HepG2 (cell line): ENCODE data around the gene LRRC8E. TPM values are rescaled to one million over a fixed set of nuclear protein-coding genes. Genes with fewer than 3 reads are reported as not detected.

Experiments used
- CBX1 ChIP-seq: IDR thresholded peaks from one replicate; pipeline ENCODE4 v1.6.1; 2016; ENCODE audit warnings: antibody characterized with exemption, low read depth
- MTF2 ChIP-seq: sonication (generic); formaldehyde crosslinking; IDR thresholded peaks from 2 replicates; pipeline ENCODE4 v1.5.0; 2020; ENCODE audit warnings: missing genetic modification reagents, borderline replicate concordance
- ZNF563 ChIP-seq: sonication (generic); formaldehyde crosslinking; IDR thresholded peaks from 2 replicates; pipeline ENCODE4 v1.8.0; 2022; ENCODE audit warnings: mild to moderate bottlenecking, moderate library complexity, missing genetic modification reagents
- ZNF777 ChIP-seq: sonication (generic); formaldehyde crosslinking; IDR thresholded peaks from 2 replicates; pipeline ENCODE4 v1.4.0; 2020; ENCODE audit warnings: missing genetic modification reagents
- ZSCAN25 ChIP-seq: sonication (generic); formaldehyde crosslinking; IDR thresholded peaks from 2 replicates; pipeline ENCODE4 v1.8.0; 2022; ENCODE audit warnings: mild to moderate bottlenecking, missing genetic modification reagents
- polyA plus RNA-seq, 8 experiments: library from polyadenylated mRNA; depleted of rRNA in 3 of 8; stranded (reverse) in 7 of 8; unstranded in 1 of 8; fragments of >200 nt; fragmentation: Illumina TruSeq in 4 of 8; extraction: Trizol in 4 of 8; gene quantifications; 2 replicates each; pipeline versions ENCODE4 v1.2.1 to v1.2.3, GENCODE V29; 2011 to 2016; ENCODE audit warnings: low read depth in 4 of 8, missing spikeins in 1 of 8, mixed read lengths in 1 of 8; ENCODE audit not compliant: insufficient read depth in 1 of 8
- total RNA-seq, 5 experiments: library from RNA; depleted of rRNA; stranded (reverse); fragments of >200 nt; fragmentation: Illumina TruSeq; extraction: Trizol; gene quantifications; 2 replicates each; pipeline ENCODE4 v1.2.3, GENCODE V29; 2016; ENCODE audit warnings: low read depth in 1 of 5
- TF ChIP-seq, protein P1 (sequence below), 2 experiments: fragments of 450-650 bp in 1 of 2; sonication (generic) in 1 of 2; formaldehyde crosslinking in 1 of 2; IDR thresholded peaks; 2 replicates each; pipeline versions ENCODE4 v1.6.1 to v1.8.0; 2016 to 2022; ENCODE audit warnings: antibody characterized with exemption in 1 of 2, mild to moderate bottlenecking in 1 of 2, missing genetic modification reagents in 1 of 2
- TF ChIP-seq, protein P2 (sequence below), 2 experiments: sonication (generic) in 1 of 2; formaldehyde crosslinking in 1 of 2; IDR thresholded peaks; 2 replicates each; pipeline versions ENCODE4 v1.4.0 to v1.6.1; 2016 to 2020; ENCODE audit warnings: borderline replicate concordance in 1 of 2, low read depth in 1 of 2, mild to moderate bottlenecking in 1 of 2, missing genetic modification reagents in 1 of 2
- TF ChIP-seq, protein P3 (sequence below): sonication (generic); formaldehyde crosslinking; IDR thresholded peaks from 2 replicates; pipeline ENCODE4 v1.4.0; 2020; ENCODE audit warnings: mild to moderate bottlenecking, missing genetic modification reagents, borderline replicate concordance

Gene LRRC8E
- total and polyA plus RNA-seq, 2 of the 13 experiments (the other 11 are each of a cell fraction or from before 2014, with no cell fraction given) = 8.0 to 10.3 TPM

DNA sequence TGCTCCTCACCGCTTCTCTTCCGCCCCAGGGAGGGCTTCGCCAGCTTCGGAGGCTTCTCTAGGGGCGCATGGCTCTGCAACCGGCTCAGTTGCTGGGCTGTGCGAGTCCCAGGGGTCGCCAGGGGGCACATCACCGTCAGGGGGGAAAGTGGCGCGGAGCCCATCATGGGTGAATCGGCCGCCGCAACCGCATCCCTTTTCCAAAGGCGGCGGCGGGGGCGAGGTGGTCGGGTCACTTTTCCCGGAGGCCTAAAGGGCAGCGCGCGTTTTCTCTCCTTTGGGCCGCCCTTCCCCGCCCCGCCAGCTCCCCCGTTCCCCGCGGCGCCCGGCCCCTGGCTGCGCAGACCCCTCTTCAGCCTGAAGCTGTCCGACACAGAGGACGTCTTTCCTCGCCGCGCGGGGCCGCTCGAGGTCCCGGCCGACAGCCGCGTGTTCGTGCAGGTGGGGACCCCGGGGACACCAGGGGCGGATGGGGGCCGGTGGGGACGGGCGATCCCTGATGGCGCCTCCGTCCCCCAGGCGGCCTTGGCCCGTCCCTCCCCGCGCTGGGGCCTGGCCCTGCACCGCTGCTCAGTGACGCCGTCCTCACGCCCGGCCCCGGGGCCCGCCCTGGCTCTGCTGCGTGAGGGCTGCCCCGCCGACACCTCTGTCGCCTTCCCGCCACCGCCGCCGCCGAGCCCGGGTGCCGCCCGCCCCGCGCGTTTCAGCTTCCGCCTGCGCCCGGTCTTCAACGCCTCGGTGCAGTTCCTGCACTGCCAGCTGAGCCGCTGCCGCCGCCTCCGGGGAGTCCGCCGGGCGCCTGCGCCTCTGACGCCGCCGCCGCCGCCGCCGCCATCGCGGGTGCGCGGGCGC, 28.0 kb downstream of the LRRC8E start (continued):
- TF ChIP-seq, protein P1, sequence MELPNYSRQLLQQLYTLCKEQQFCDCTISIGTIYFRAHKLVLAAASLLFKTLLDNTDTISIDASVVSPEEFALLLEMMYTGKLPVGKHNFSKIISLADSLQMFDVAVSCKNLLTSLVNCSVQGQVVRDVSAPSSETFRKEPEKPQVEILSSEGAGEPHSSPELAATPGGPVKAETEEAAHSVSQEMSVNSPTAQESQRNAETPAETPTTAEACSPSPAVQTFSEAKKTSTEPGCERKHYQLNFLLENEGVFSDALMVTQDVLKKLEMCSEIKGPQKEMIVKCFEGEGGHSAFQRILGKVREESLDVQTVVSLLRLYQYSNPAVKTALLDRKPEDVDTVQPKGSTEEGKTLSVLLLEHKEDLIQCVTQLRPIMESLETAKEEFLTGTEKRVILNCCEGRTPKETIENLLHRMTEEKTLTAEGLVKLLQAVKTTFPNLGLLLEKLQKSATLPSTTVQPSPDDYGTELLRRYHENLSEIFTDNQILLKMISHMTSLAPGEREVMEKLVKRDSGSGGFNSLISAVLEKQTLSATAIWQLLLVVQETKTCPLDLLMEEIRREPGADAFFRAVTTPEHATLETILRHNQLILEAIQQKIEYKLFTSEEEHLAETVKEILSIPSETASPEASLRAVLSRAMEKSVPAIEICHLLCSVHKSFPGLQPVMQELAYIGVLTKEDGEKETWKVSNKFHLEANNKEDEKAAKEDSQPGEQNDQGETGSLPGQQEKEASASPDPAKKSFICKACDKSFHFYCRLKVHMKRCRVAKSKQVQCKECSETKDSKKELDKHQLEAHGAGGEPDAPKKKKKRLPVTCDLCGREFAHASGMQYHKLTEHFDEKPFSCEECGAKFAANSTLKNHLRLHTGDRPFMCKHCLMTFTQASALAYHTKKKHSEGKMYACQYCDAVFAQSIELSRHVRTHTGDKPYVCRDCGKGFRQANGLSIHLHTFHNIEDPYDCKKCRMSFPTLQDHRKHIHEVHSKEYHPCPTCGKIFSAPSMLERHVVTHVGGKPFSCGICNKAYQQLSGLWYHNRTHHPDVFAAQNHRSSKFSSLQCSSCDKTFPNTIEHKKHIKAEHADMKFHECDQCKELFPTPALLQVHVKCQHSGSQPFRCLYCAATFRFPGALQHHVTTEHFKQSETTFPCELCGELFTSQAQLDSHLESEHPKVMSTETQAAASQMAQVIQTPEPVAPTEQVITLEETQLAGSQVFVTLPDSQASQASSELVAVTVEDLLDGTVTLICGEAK (IDR thresholded peaks at IDR 0.05) = no peak
- TF ChIP-seq, protein P1 (CRISPR knock-in tag; IDR thresholded peaks at IDR 0.05) = no peak
- TF ChIP-seq, protein P2, sequence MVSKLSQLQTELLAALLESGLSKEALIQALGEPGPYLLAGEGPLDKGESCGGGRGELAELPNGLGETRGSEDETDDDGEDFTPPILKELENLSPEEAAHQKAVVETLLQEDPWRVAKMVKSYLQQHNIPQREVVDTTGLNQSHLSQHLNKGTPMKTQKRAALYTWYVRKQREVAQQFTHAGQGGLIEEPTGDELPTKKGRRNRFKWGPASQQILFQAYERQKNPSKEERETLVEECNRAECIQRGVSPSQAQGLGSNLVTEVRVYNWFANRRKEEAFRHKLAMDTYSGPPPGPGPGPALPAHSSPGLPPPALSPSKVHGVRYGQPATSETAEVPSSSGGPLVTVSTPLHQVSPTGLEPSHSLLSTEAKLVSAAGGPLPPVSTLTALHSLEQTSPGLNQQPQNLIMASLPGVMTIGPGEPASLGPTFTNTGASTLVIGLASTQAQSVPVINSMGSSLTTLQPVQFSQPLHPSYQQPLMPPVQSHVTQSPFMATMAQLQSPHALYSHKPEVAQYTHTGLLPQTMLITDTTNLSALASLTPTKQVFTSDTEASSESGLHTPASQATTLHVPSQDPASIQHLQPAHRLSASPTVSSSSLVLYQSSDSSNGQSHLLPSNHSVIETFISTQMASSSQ (IDR thresholded peaks at IDR 0.05; ENCODE audit: low read depth) = no peak
- TF ChIP-seq, protein P2 (CRISPR knock-in tag; IDR thresholded peaks at IDR 0.05; ENCODE audit: borderline replicate concordance) = 0 out of 2 replicates have a peak, but pooled peaks have one; percentile 42
- TF ChIP-seq ZNF563 (CRISPR knock-in tag) (peak; percentile 65; the same call in 1 of the 2 replicates), ZNF777 (CRISPR knock-in tag) (peak; percentile 61), MTF2 (CRISPR knock-in tag) (0 out of 2 replicates have a peak, but pooled peaks have one; percentile 43), ZSCAN25 (CRISPR knock-in tag) (no peak), CBX1 (no peak)
- TF ChIP-seq, protein P3, sequence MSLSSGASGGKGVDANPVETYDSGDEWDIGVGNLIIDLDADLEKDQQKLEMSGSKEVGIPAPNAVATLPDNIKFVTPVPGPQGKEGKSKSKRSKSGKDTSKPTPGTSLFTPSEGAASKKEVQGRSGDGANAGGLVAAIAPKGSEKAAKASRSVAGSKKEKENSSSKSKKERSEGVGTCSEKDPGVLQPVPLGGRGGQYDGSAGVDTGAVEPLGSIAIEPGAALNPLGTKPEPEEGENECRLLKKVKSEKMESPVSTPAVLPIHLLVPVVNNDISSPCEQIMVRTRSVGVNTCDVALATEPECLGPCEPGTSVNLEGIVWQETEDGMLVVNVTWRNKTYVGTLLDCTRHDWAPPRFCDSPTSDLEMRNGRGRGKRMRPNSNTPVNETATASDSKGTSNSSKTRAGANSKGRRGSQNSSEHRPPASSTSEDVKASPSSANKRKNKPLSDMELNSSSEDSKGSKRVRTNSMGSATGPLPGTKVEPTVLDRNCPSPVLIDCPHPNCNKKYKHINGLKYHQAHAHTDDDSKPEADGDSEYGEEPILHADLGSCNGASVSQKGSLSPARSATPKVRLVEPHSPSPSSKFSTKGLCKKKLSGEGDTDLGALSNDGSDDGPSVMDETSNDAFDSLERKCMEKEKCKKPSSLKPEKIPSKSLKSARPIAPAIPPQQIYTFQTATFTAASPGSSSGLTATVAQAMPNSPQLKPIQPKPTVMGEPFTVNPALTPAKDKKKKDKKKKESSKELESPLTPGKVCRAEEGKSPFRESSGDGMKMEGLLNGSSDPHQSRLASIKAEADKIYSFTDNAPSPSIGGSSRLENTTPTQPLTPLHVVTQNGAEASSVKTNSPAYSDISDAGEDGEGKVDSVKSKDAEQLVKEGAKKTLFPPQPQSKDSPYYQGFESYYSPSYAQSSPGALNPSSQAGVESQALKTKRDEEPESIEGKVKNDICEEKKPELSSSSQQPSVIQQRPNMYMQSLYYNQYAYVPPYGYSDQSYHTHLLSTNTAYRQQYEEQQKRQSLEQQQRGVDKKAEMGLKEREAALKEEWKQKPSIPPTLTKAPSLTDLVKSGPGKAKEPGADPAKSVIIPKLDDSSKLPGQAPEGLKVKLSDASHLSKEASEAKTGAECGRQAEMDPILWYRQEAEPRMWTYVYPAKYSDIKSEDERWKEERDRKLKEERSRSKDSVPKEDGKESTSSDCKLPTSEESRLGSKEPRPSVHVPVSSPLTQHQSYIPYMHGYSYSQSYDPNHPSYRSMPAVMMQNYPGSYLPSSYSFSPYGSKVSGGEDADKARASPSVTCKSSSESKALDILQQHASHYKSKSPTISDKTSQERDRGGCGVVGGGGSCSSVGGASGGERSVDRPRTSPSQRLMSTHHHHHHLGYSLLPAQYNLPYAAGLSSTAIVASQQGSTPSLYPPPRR (CRISPR knock-in tag) = 0 out of 2 replicates have a peak, but pooled peaks have one; percentile 9
